Ishikawa (cell line): ENCODE measurements around the gene PDE11A.

Experiments
- CEBPB ChIP-seq: IDR thresholded peaks from 2 replicates; pipeline ENCODE4 v1.6.1; 2012
- CREB1 ChIP-seq: IDR thresholded peaks from 2 replicates; pipeline ENCODE4 v1.6.1; 2012; ENCODE audit warnings: low read depth
- EGR1 ChIP-seq: IDR thresholded peaks from 2 replicates; pipeline ENCODE4 v1.6.1; 2012
- EP300 ChIP-seq: IDR thresholded peaks from 2 replicates; pipeline ENCODE4 v1.6.1; 2012; ENCODE audit warnings: borderline replicate concordance
- FOXM1 ChIP-seq: IDR thresholded peaks from 2 replicates; pipeline ENCODE4 v1.6.1; 2012; ENCODE audit warnings: low read depth, borderline replicate concordance
- MAX ChIP-seq: IDR thresholded peaks from 2 replicates; pipeline ENCODE4 v1.6.1; 2012
- NFIC ChIP-seq: IDR thresholded peaks from 2 replicates; pipeline ENCODE4 v1.6.1; 2012
- RAD21 ChIP-seq: IDR thresholded peaks from 2 replicates; pipeline ENCODE4 v1.6.1; 2012; ENCODE audit warnings: low read depth
- REST ChIP-seq: IDR thresholded peaks from 2 replicates; pipeline ENCODE4 v1.6.1; 2012; ENCODE audit warnings: low read depth, mild to moderate bottlenecking
- TAF1 ChIP-seq: IDR thresholded peaks from 2 replicates; pipeline ENCODE4 v1.6.1; 2012; ENCODE audit warnings: low read depth, mild to moderate bottlenecking
- TCF12 ChIP-seq: IDR thresholded peaks from 2 replicates; pipeline ENCODE4 v1.6.1; 2012; ENCODE audit warnings: low read depth
- TEAD4 ChIP-seq: IDR thresholded peaks from 2 replicates; pipeline ENCODE4 v1.6.1; 2012
- USF1 ChIP-seq: IDR thresholded peaks from 2 replicates; pipeline ENCODE4 v1.6.1; 2012
- YY1 ChIP-seq: IDR thresholded peaks from 2 replicates; pipeline ENCODE4 v1.6.1; 2012; ENCODE audit warnings: low read depth
- ZBTB7A ChIP-seq: IDR thresholded peaks from 2 replicates; pipeline ENCODE4 v1.6.1; 2012; ENCODE audit warnings: low read depth

PDE11A gene

GRCh38 chr2:177682836-177683660 is 389.5 kb downstream of the PDE11A start:
- TF ChIP-seq CREB1 (no peak), TEAD4 (no peak), FOXM1 (no peak), ZBTB7A (no peak), YY1 (no peak), TAF1 (no peak), RAD21 (no peak), NFIC (no peak), TCF12 (no peak), REST (no peak), USF1 (no peak), MAX (no peak), CEBPB (no peak), EP300 (no peak), EGR1 (no peak)

GRCh38 chr2:177682006-177682405 is 390.6 kb downstream of the PDE11A start:
- TF ChIP-seq FOXM1 (no peak), EGR1 (no peak), USF1 (no peak), CEBPB (no peak), RAD21 (no peak), CREB1 (no peak), TEAD4 (no peak), YY1 (no peak), TAF1 (no peak), NFIC (no peak), MAX (no peak), ZBTB7A (no peak), TCF12 (no peak), REST (no peak), EP300 (no peak)

- no peak for TF ChIP-seq CEBPB
- TF ChIP-seq YY1: no peak
- no peak for TF ChIP-seq MAX
- TF ChIP-seq NFIC: no peak
- no peak for TF ChIP-seq TEAD4
- TF ChIP-seq ZBTB7A: no peak
- TF ChIP-seq USF1: no peak
- no peak for TF ChIP-seq REST
- TF ChIP-seq TAF1: no peak
- TF ChIP-seq EP300: no peak
- TF ChIP-seq EGR1: no peak
Measured at GRCh38 chr2:177680866-177681712, 391.5 kb downstream of the PDE11A start.
